Brain pericyte (primary cell): ENCODE results near the gene LRRC37A3.
"Not testable (repeated sequence)": the region's sequence is repeated elsewhere in the genome, so short reads cannot be mapped to it uniquely, and the experiment has no call there.

Experiments used
- DNase-seq: peaks from one replicate; pipeline ENCODE4 v3.0.0-alpha.2; 2012; ENCODE audit warnings: low read depth, low spot score

LRRC37A3 gene

GRCh38 chr17:64834060-64834459 lies 85.2 kb downstream of the LRRC37A3 start:
- DNase-seq: not testable (repeated sequence)

GRCh38 chr17:64830631-64831040 lies 88.6 kb downstream of the LRRC37A3 start:
- DNase-seq: not testable (repeated sequence)

- not testable (repeated sequence) for DNase-seq
Measured at GRCh38 chr17:64829824-64830630, 89.3 kb downstream of the LRRC37A3 start.

- DNase-seq: not testable (repeated sequence)
Measured at GRCh38 chr17:64829068-64829467, 90.2 kb downstream of the LRRC37A3 start.

GRCh38 chr17:64818904-64819303 lies 100.4 kb downstream of the LRRC37A3 start:
- DNase-seq: not testable (repeated sequence)

GRCh38 chr17:64815833-64816198 lies 103.5 kb downstream of the LRRC37A3 start:
- not testable (repeated sequence) for DNase-seq

- not testable (repeated sequence) for DNase-seq
Measured at GRCh38 chr17:64814993-64815832, 104.1 kb downstream of the LRRC37A3 start.

GRCh38 chr17:64808178-64808977 lies 110.9 kb downstream of the LRRC37A3 start:
- not testable (repeated sequence) for DNase-seq
